Measurements from ENCODE around the gene HOXA2.

HOXA2 gene

GRCh38 chr7:27083646-27084045 is 18.8 kb downstream of the HOXA2 start:
- no peaks in the 10 kb centered on the region for H3K79me2 ChIP-seq (ENCODE audit: low read length)
- H3K4me3 ChIP-seq (ENCODE audit: low read length): no peak overlapping the region
- H3K36me3 ChIP-seq (replicated peaks; ENCODE audit: low read depth, low read length): no peaks in the 10 kb centered on the region
- no peak for TF ChIP-seq EZH2phosphoT487 (IDR thresholded peaks at IDR 0.05; ENCODE audit: low read depth)
- TF ChIP-seq CTCF (IDR thresholded peaks at IDR 0.05; ENCODE audit: low read depth, low read length): no peak
- no peaks in the 10 kb centered on the region for H3K9me3 ChIP-seq (ENCODE audit: insufficient read depth, low read length)
- H3K9ac ChIP-seq (ENCODE audit: low read length): no peak overlapping the region
- H4K20me1 ChIP-seq (ENCODE audit: insufficient read depth, low read length): no peaks in the 10 kb centered on the region
- H3K4me2 ChIP-seq (ENCODE audit: low read length): no peak overlapping the region
- H3K4me1 ChIP-seq (ENCODE audit: low read length): peaks cover 11% of the 10 kb centered on the region; the same call in 1 of the 2 replicates
- H3K27ac ChIP-seq (ENCODE audit: low read length): no peak overlapping the region
- no peak overlapping the region for H2AFZ ChIP-seq (ENCODE audit: low read depth, low read length)
- no peaks in the 10 kb centered on the region for H3K27me3 ChIP-seq (ENCODE audit: low read depth, low read length)

DNA sequence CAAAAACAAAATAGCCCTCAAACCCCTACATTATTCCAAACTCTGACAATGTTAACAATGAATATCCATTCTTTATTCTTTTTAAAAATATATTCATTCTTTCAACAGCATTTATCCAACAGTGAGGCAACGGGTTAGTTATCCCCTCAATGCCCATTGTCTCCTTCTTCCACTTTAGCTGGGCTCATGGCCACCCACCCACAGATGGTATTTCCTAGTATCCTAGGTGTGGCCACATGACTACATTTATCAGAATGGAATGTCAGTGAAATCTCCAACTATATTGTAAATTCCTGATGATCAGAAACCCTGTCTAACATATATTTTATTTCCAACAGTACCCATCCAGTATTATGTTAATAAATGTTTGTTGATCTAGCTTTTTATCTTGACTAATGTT is 20.3 kb downstream of the HOXA2 start:
- no peaks in the 10 kb centered on the region for H3K9me3 ChIP-seq (ENCODE audit: insufficient read depth, low read length)
- no peak for TF ChIP-seq EZH2phosphoT487 (IDR thresholded peaks at IDR 0.05; ENCODE audit: low read depth)
- no peak for TF ChIP-seq CTCF (IDR thresholded peaks at IDR 0.05; ENCODE audit: low read depth, low read length)
- no peaks in the 10 kb centered on the region for H4K20me1 ChIP-seq (ENCODE audit: insufficient read depth, low read length)
- no peak overlapping the region for H2AFZ ChIP-seq (ENCODE audit: low read depth, low read length)
- no peak overlapping the region for H3K4me2 ChIP-seq (ENCODE audit: low read length)
- H3K27me3 ChIP-seq (ENCODE audit: low read depth, low read length): no peaks in the 10 kb centered on the region
- H3K36me3 ChIP-seq (replicated peaks; ENCODE audit: low read depth, low read length): no peaks in the 10 kb centered on the region
- no peak overlapping the region for H3K27ac ChIP-seq (ENCODE audit: low read length)
- no peak overlapping the region for H3K9ac ChIP-seq (ENCODE audit: low read length)
- no peak overlapping the region for H3K4me3 ChIP-seq (ENCODE audit: low read length)
- H3K4me1 ChIP-seq (ENCODE audit: low read length): peaks cover 11% of the 10 kb centered on the region; the same call in 1 of the 2 replicates
- H3K79me2 ChIP-seq (ENCODE audit: low read length): no peaks in the 10 kb centered on the region

- Histone ChIP-seq H3K27me3 (ENCODE audit: low read depth, low read length) (no peaks in the 10 kb centered on the region), H3K4me1 (ENCODE audit: low read length) (peaks cover 11% of the 10 kb centered on the region; the same call in 1 of the 2 replicates), H2AFZ (ENCODE audit: low read depth, low read length) (no peak overlapping the region), H3K4me3 (ENCODE audit: low read length) (no peak overlapping the region), H3K79me2 (ENCODE audit: low read length) (no peaks in the 10 kb centered on the region), H3K36me3 (replicated peaks; ENCODE audit: low read depth, low read length) (no peaks in the 10 kb centered on the region), H3K9ac (ENCODE audit: low read length) (no peak overlapping the region), H3K4me2 (ENCODE audit: low read length) (no peak overlapping the region), H4K20me1 (ENCODE audit: insufficient read depth, low read length) (no peaks in the 10 kb centered on the region), H3K9me3 (ENCODE audit: insufficient read depth, low read length) (no peaks in the 10 kb centered on the region), H3K27ac (ENCODE audit: low read length) (no peak overlapping the region)
- TF ChIP-seq CTCF (IDR thresholded peaks at IDR 0.05; ENCODE audit: low read depth, low read length): no peak
- TF ChIP-seq EZH2phosphoT487 (IDR thresholded peaks at IDR 0.05; ENCODE audit: low read depth): no peak
These were observed 21.5 kb downstream of the HOXA2 start for GRCh38 chr7:27080844-27081436.

GRCh38 chr7:27079234-27079975 is 23.1 kb downstream of the HOXA2 start:
- Histone ChIP-seq H2AFZ (ENCODE audit: low read depth, low read length) (no peak overlapping the region), H3K9ac (ENCODE audit: low read length) (no peak overlapping the region), H3K27ac (ENCODE audit: low read length) (no peak overlapping the region), H3K27me3 (ENCODE audit: low read depth, low read length) (no peaks in the 10 kb centered on the region), H3K4me1 (ENCODE audit: low read length) (peaks cover 11% of the 10 kb centered on the region; the same call in 1 of the 2 replicates), H3K4me2 (ENCODE audit: low read length) (peak overlapping the region; percentile 18; the same call in 1 of the 2 replicates), H3K79me2 (ENCODE audit: low read length) (no peaks in the 10 kb centered on the region), H3K36me3 (replicated peaks; ENCODE audit: low read depth, low read length) (no peaks in the 10 kb centered on the region), H4K20me1 (ENCODE audit: insufficient read depth, low read length) (no peaks in the 10 kb centered on the region), H3K4me3 (ENCODE audit: low read length) (no peak overlapping the region), H3K9me3 (ENCODE audit: insufficient read depth, low read length) (no peaks in the 10 kb centered on the region)
- TF ChIP-seq CTCF (IDR thresholded peaks at IDR 0.05; ENCODE audit: low read depth, low read length) (no peak), EZH2phosphoT487 (IDR thresholded peaks at IDR 0.05; ENCODE audit: low read depth) (no peak)

Data from OCI-LY3 (cell line).